GM10266 (cell line): ENCODE data around the gene HIC1.

Experiments used
- DNase-seq: peaks from one replicate; pipeline ENCODE4 v3.0.0; 2012; ENCODE audit errors: extremely low spot score
- CTCF ChIP-seq: IDR thresholded peaks from 2 replicates; pipeline ENCODE4 v1.5.1; 2012; ENCODE audit warnings: mild to moderate bottlenecking, low read depth; ENCODE audit not compliant: control insufficient read depth, insufficient read depth; ENCODE audit errors: missing control alignments

The HIC1 gene

GRCh38 chr17:2042933-2043332 is 12.0 kb upstream of the HIC1 start:
- TF ChIP-seq CTCF = no peak
- no peak for DNase-seq

- DNase-seq = no peak
- no peak for TF ChIP-seq CTCF
Observed at GRCh38 chr17:2043785-2044184, 11.1 kb upstream of the HIC1 start.

- no peak for DNase-seq
Observed at GRCh38 chr17:2044263-2044894, 10.5 kb upstream of the HIC1 start.

GRCh38 chr17:2047590-2047989 is 7.3 kb upstream of the HIC1 start:
- no peak for DNase-seq
- TF ChIP-seq CTCF = no peak

More at GRCh38 chr17:2044263-2044894, 10.5 kb upstream of the HIC1 start:
- TF ChIP-seq CTCF = no peak

- DNase-seq = no peak
- TF ChIP-seq CTCF = no peak
Observed at GRCh38 chr17:2048805-2049204, 6.1 kb upstream of the HIC1 start.

GRCh38 chr17:2049333-2050299 is 5.3 kb upstream of the HIC1 start:
- DNase-seq = peak; percentile 96
- no peak for TF ChIP-seq CTCF
